H1 (cell line): ENCODE results near the gene CEBPA. TPM values are rescaled to one million over a fixed set of nuclear protein-coding genes. Genes with fewer than 3 reads are reported as not detected.

Experiments used
- CTCF ChIA-PET: fragments of 300-600 bp; sonication (Branson Sonifier 250); formaldehyde crosslinking; loops from one replicate; lab custom pipeline; 2021; ENCODE audit not compliant: partially characterized antibody; lab: Charles Lee
- POLR2A ChIA-PET: fragments of 300-600 bp; sonication (Branson Sonifier 250); formaldehyde crosslinking; loops from one replicate; lab custom pipeline; 2021; ENCODE audit warnings: inconsistent platforms; ENCODE audit not compliant: partially characterized antibody; lab: Charles Lee
- DNase-seq, 2 experiments: peaks; one replicate each; pipeline versions ENCODE4 v3.0.0 to v3.0.0-alpha.2; 2010 to 2022; ENCODE audit warnings: low spot score in 2 of 2, low read depth in 1 of 2, mixed read lengths in 1 of 2
- FAIRE-seq: peaks from 2 replicates; lab custom pipeline; 2011; peaks lifted over from hg19 to GRCh38; lab: Jason Lieb, UNC
- H2AFZ ChIP-seq: 2 replicates; pipeline ENCODE4 v1.8.1; 2012; ENCODE audit warnings: low read length, inconsistent platforms
- H2AK5ac ChIP-seq: 2 replicates; pipeline ENCODE4 v1.6.1; 2013; ENCODE audit warnings: low read depth, low read length
- H2BK120ac ChIP-seq: replicated peaks from 2 replicates; pipeline ENCODE3; 2013; ENCODE audit warnings: low read depth, low read length, inconsistent platforms
- H2BK12ac ChIP-seq: 2 replicates; pipeline ENCODE4 v1.6.1; 2013; ENCODE audit warnings: low read depth, low read length
- H2BK15ac ChIP-seq: 2 replicates; pipeline ENCODE4 v1.6.1; 2013; ENCODE audit warnings: low read length
- H2BK20ac ChIP-seq: 2 replicates; pipeline ENCODE4 v1.6.1; 2013; ENCODE audit warnings: low read length
- H2BK5ac ChIP-seq: 2 replicates; pipeline ENCODE4 v1.6.1; 2013; ENCODE audit warnings: low read depth, low read length
- H3K14ac ChIP-seq: 2 replicates; pipeline ENCODE4 v1.6.1; 2013; ENCODE audit warnings: inconsistent platforms; ENCODE audit not compliant: insufficient read length
- H3K18ac ChIP-seq: 2 replicates; pipeline ENCODE4 v1.6.1; 2013; ENCODE audit warnings: low read length; ENCODE audit errors: extremely low read depth
- H3K23ac ChIP-seq: 2 replicates; pipeline ENCODE4 v1.6.1; 2013; ENCODE audit warnings: inconsistent platforms; ENCODE audit not compliant: insufficient read length
- H3K23me2 ChIP-seq: 2 replicates; pipeline ENCODE4 v1.6.1; 2013; ENCODE audit warnings: low read depth, low read length
- H3K27ac ChIP-seq: 2 replicates; pipeline ENCODE4 v1.6.1; 2011; ENCODE audit warnings: low read depth, low read length, inconsistent platforms
- H3K27me3 ChIP-seq, 4 experiments: replicated peaks in 1 of 4; 1 replicate in 1 of 4; 2 replicates in 3 of 4; pipeline versions ENCODE4 v1.6.1 to v1.8.1; 2011 to 2013; ENCODE audit warnings: low read length in 3 of 4, mild to moderate bottlenecking in 3 of 4, inconsistent platforms in 2 of 4, mixed read lengths in 2 of 4, moderate library complexity in 1 of 4; ENCODE audit not compliant: control insufficient read depth in 3 of 4, insufficient read depth in 3 of 4; ENCODE audit errors: extremely low read depth in 1 of 4
- H3K36me3 ChIP-seq, 4 experiments: 2 replicates each; pipeline versions ENCODE4 v1.6.1 to v1.8.1; 2011 to 2013; ENCODE audit warnings: mild to moderate bottlenecking in 4 of 4, low read length in 3 of 4, moderate library complexity in 2 of 4, control low read depth in 1 of 4, inconsistent platforms in 1 of 4; ENCODE audit not compliant: insufficient read depth in 4 of 4, control insufficient read depth in 2 of 4
- H3K4ac ChIP-seq: replicated peaks from 2 replicates; pipeline ENCODE3; 2013; ENCODE audit warnings: low read length, low read depth, mixed read lengths, inconsistent platforms; ENCODE audit not compliant: insufficient read length
- H3K4me1 ChIP-seq, 4 experiments: replicated peaks in 1 of 4; 1 replicate in 1 of 4; 2 replicates in 3 of 4; pipeline versions ENCODE4 v1.6.1 to v1.8.1; 2011 to 2013; ENCODE audit warnings: low read length in 3 of 4, inconsistent platforms in 2 of 4, mixed read lengths in 1 of 4; ENCODE audit not compliant: insufficient read depth in 4 of 4, control insufficient read depth in 3 of 4
- H3K4me2 ChIP-seq, 2 experiments: 2 replicates each; pipeline versions ENCODE4 v1.6.1 to v1.8.1; 2011 to 2013; ENCODE audit warnings: low read depth in 2 of 2, low read length in 2 of 2, control low read depth in 1 of 2, inconsistent platforms in 1 of 2, mild to moderate bottlenecking in 1 of 2; ENCODE audit not compliant: insufficient read depth in 1 of 2
- H3K4me3 ChIP-seq, 4 experiments: fragments of 200-600, 300-600 bp in 1 of 4; sonication (generic), shearing (Covaris generic), sonication (Bioruptor Twin) in 1 of 4; 2 replicates each; pipeline versions ENCODE4 v1.5.1 to v1.8.1; 2011 to 2016; ENCODE audit warnings: low read length in 4 of 4, low read depth in 3 of 4, control low read depth in 2 of 4, inconsistent platforms in 2 of 4, mild to moderate bottlenecking in 2 of 4, mixed read lengths in 1 of 4, moderate library complexity in 1 of 4; ENCODE audit not compliant: insufficient read depth in 2 of 4; ENCODE audit errors: extremely low read depth in 1 of 4
- H3K56ac ChIP-seq: replicated peaks from 2 replicates; pipeline ENCODE3; 2013; ENCODE audit warnings: low read depth, mild to moderate bottlenecking, mixed read lengths, low read length, inconsistent platforms; ENCODE audit not compliant: insufficient read length
- H3K79me1 ChIP-seq: 2 replicates; pipeline ENCODE4 v1.6.1; 2013; ENCODE audit warnings: low read depth, low read length, control low read depth
- H3K79me2 ChIP-seq, 2 experiments: 2 replicates each; pipeline versions ENCODE4 v1.6.1 to v1.8.1; 2012 to 2013; ENCODE audit warnings: low read length in 2 of 2, mild to moderate bottlenecking in 2 of 2, inconsistent platforms in 1 of 2; ENCODE audit not compliant: insufficient read depth in 2 of 2, control insufficient read depth in 1 of 2
- H3K9ac ChIP-seq, 4 experiments: replicated peaks in 1 of 4; 1 replicate in 1 of 4; 2 replicates in 3 of 4; pipeline versions ENCODE4 v1.6.1 to v1.8.1; 2011 to 2013; ENCODE audit warnings: low read depth in 3 of 4, low read length in 3 of 4, control low read depth in 2 of 4, mild to moderate bottlenecking in 2 of 4, moderate library complexity in 2 of 4, inconsistent platforms in 1 of 4; ENCODE audit errors: extremely low read depth in 1 of 4
- H3K9me3 ChIP-seq, 2 experiments: 2 replicates each; pipeline versions ENCODE4 v1.6.1 to v1.8.1; 2012 to 2013; ENCODE audit warnings: mild to moderate bottlenecking in 2 of 2, moderate library complexity in 2 of 2, control low read depth in 1 of 2, inconsistent platforms in 1 of 2, low read depth in 1 of 2, low read length in 1 of 2, mixed read lengths in 1 of 2; ENCODE audit not compliant: insufficient read depth in 2 of 2
- H4K20me1 ChIP-seq, 2 experiments: replicated peaks in 1 of 2; 2 replicates each; pipeline versions ENCODE3 to v1.8.1; 2011 to 2013; ENCODE audit warnings: inconsistent platforms in 2 of 2, low read length in 2 of 2, mild to moderate bottlenecking in 1 of 2; ENCODE audit not compliant: insufficient read depth in 2 of 2, control insufficient read depth in 1 of 2
- H4K5ac ChIP-seq: 2 replicates; pipeline ENCODE4 v1.6.1; 2013; ENCODE audit warnings: low read length, low read depth, mixed read lengths, inconsistent platforms; ENCODE audit not compliant: insufficient read length
- H4K8ac ChIP-seq: 2 replicates; pipeline ENCODE4 v1.8.0; 2013; ENCODE audit warnings: mild to moderate bottlenecking, moderate library complexity, low read length, inconsistent platforms; ENCODE audit not compliant: insufficient read depth; ENCODE audit errors: extremely low read depth
- H4K91ac ChIP-seq: replicated peaks from 2 replicates; pipeline ENCODE3; 2013; ENCODE audit warnings: low read length, mixed read lengths, inconsistent platforms; ENCODE audit not compliant: insufficient read length
- CHD2 ChIP-seq: IDR thresholded peaks from 2 replicates; pipeline ENCODE4 v1.6.1; 2012; ENCODE audit warnings: low read length, improper control_type of control experiment
- EP300 ChIP-seq, 2 experiments: IDR thresholded peaks; 1 replicate in 1 of 2; 2 replicates in 1 of 2; pipeline ENCODE4 v1.6.1; 2011 to 2012; ENCODE audit warnings: low read depth in 2 of 2, low read length in 2 of 2, mild to moderate bottlenecking in 2 of 2, borderline replicate concordance in 1 of 2, inconsistent platforms in 1 of 2, moderate library complexity in 1 of 2
- RAD21 ChIP-seq, 2 experiments: IDR thresholded peaks in 1 of 2; conservative IDR thresholded peaks in 1 of 2; 2 replicates each; pipeline ENCODE4 v1.6.1; 2011; ENCODE audit warnings: low read depth in 2 of 2, low read length in 2 of 2, improper control_type of control experiment in 1 of 2, inconsistent platforms in 1 of 2, mild to moderate bottlenecking in 1 of 2, moderate library complexity in 1 of 2
- SUZ12 ChIP-seq: fragments of 200-600 bp; sonication (generic); IDR thresholded peaks from 2 replicates; pipeline ENCODE4 v1.6.1; 2012; ENCODE audit warnings: mild to moderate bottlenecking, inconsistent platforms, low read length, moderate library complexity, mixed read lengths
- TCF12 ChIP-seq: IDR thresholded peaks from 2 replicates; pipeline ENCODE4 v1.6.1; 2011; ENCODE audit warnings: low read depth, mild to moderate bottlenecking, low read length
- WGBS, 2 experiments: shearing (Covaris generic) in 1 of 2; methylation state at CpG; one replicate each; pipeline versions ENCODE4 v1.1.6 to v1.1.7; 2013 to 2015; ENCODE audit warnings: low lambda C conversion rate in 2 of 2, mixed read lengths in 2 of 2, inconsistent platforms in 1 of 2, low coverage in 1 of 2, missing lambda C conversion rate in 1 of 2; ENCODE audit not compliant: insufficient replicate concordance in 2 of 2, insufficient coverage in 1 of 2, insufficient read length in 1 of 2; ENCODE audit errors: extremely low coverage in 1 of 2, missing lambda C conversion rate in 1 of 2; 5-methylcytosine and 5-hydroxymethylcytosine counted together
- polyA plus RNA-seq, 7 experiments: library from polyadenylated mRNA; depleted of rRNA in 3 of 7; stranded (reverse) in 5 of 7; unstranded in 2 of 7; fragments of >200 nt in 5 of 7; fragments of 200-250 nt in 2 of 7; gene quantifications; 1 replicate in 5 of 7; 2 replicates in 1 of 7; 4 replicates in 1 of 7; pipeline versions ENCODE4 v1.2.1 to v1.2.3, GENCODE V29; 2011 to 2013; ENCODE audit warnings: missing spikeins in 2 of 7, mixed read lengths in 2 of 7
- total RNA-seq: library from RNA; stranded (reverse); fragmentation: NEBNext Ultra II Directional; extraction: Animal tissue kit (Norgen Biotek cat#: 25700); gene quantifications from 2 replicates; pipeline ENCODE4 v1.2.1, GENCODE V29; 2021
- TF ChIP-seq, protein P1 (sequence below): IDR thresholded peaks from 2 replicates; pipeline ENCODE4 v1.6.1; 2011; ENCODE audit warnings: low read length, improper control_type of control experiment

Gene CEBPA
- total and polyA plus RNA-seq, 2 of the 8 experiments (the other 6 are each of a cell fraction or from before 2014, with no cell fraction given), result 2.0 to 2.7 TPM

DNA sequence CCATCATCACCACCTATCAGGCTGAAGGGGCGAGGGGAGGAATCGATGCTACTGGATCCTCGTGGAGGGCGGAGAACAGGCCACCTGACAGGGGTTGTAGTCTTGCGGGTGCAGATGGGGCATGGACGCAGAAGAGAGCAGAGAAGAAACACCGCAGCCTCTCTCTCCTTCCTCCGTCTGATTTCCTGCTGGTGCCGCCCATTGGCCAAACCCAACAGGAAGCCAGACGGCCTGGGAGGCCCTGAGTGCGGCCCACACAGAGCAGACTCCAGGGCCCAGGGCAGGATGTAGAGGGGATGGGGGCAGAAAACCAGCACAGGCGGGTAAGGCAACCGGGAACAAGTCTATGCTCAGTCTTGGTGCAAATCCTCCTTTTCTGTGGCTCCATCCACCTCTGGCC lies 15.4 kb downstream of the CEBPA start:
- WGBS, 2 experiments, result 91% methylated on average over 13 of the region's 13 CpGs; no CpG with 5 or more reads in 1 of the 2 experiments
- Histone ChIP-seq H2BK15ac (no peak overlapping the region), H3K79me1 (no peaks in the 10 kb centered on the region), H4K5ac (no peak overlapping the region), H3K23ac (no peak overlapping the region), H2AK5ac (no peak overlapping the region), H3K79me2 (no peaks in the 10 kb centered on the region), H3K4me3 (no peak overlapping the region), H3K4me1 (peaks cover 0 to 8% (median 2%) of the 10 kb centered on the region in 4 experiments; a peak in 5 of 7 replicates), H2AFZ (no peak overlapping the region), H3K23me2 (0 out of 2 replicates have a peak, but pooled peaks cover 3% of the 10 kb centered on the region), H2BK120ac (no peak overlapping the region), H2BK5ac (no peak overlapping the region), H3K4ac (no peak overlapping the region), H3K9ac (no peak overlapping the region), H4K8ac (no peak overlapping the region), H3K14ac (no peak overlapping the region), H4K20me1 (no peaks in the 10 kb centered on the region), H3K56ac (no peak overlapping the region), H3K36me3 (no peaks in the 10 kb centered on the region; a peak in 1 of 8 replicates), H2BK20ac (no peak overlapping the region), H4K91ac (no peak overlapping the region), H3K27ac (no peak overlapping the region), H2BK12ac (peak overlapping the region; percentile 17; the same call in 1 of the 2 replicates), H3K18ac (no peak overlapping the region; the same call in 1 of the 2 replicates), H3K27me3 (no peaks in the 10 kb centered on the region), H3K4me2 (no peak overlapping the region), H3K9me3 (peaks cover 0 to 5% of the 10 kb centered on the region in 2 experiments; a peak in 1 of 4 replicates)
- FAIRE-seq, result no peak
- TF ChIP-seq SUZ12 (no peak), CHD2 (no peak), TCF12 (no peak), RAD21 (IDR thresholded peaks at IDR 0.05 in 1 of 2, conservative IDR thresholded peaks at IDR 0.05 in 1 of 2; ENCODE audit: low read depth in 2 of 2, low read length in 2 of 2) (no peak), EP300 (IDR thresholded peaks at IDR 0.05; ENCODE audit: borderline replicate concordance in 1 of 2, low read depth in 2 of 2, low read length in 2 of 2) (no peak)
- TF ChIP-seq, protein P1, sequence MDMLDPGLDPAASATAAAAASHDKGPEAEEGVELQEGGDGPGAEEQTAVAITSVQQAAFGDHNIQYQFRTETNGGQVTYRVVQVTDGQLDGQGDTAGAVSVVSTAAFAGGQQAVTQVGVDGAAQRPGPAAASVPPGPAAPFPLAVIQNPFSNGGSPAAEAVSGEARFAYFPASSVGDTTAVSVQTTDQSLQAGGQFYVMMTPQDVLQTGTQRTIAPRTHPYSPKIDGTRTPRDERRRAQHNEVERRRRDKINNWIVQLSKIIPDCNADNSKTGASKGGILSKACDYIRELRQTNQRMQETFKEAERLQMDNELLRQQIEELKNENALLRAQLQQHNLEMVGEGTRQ, result no peak
- POLR2A ChIA-PET, result no interaction called here
- CTCF ChIA-PET, result interaction anchor here (1.1 to 1.9 kb wide), 5 partner anchors 10 to 110 kb away, joined by 3 to 5 read pairs (median 4); no protein-coding TSS in a partner anchor
- no peak for DNase-seq
